ENCODE measurements around the gene CASD1. TPM values are rescaled to one million over a fixed set of nuclear protein-coding genes. Genes with fewer than 3 reads are reported as not detected.

The CASD1 gene
- polyA plus RNA-seq, 2 of the 4 experiments (the other 2 are of a cell fraction) = 16.3 to 35.4 TPM

- H3K4me3 ChIP-seq = no peak overlapping the region
- DNase-seq (ENCODE audit: low read depth in 1 of 2, low spot score in 1 of 2) = peak in 1 of 2 experiments; percentile 25
- no peak overlapping the region for H3K27ac ChIP-seq
- TF ChIP-seq, protein P1, sequence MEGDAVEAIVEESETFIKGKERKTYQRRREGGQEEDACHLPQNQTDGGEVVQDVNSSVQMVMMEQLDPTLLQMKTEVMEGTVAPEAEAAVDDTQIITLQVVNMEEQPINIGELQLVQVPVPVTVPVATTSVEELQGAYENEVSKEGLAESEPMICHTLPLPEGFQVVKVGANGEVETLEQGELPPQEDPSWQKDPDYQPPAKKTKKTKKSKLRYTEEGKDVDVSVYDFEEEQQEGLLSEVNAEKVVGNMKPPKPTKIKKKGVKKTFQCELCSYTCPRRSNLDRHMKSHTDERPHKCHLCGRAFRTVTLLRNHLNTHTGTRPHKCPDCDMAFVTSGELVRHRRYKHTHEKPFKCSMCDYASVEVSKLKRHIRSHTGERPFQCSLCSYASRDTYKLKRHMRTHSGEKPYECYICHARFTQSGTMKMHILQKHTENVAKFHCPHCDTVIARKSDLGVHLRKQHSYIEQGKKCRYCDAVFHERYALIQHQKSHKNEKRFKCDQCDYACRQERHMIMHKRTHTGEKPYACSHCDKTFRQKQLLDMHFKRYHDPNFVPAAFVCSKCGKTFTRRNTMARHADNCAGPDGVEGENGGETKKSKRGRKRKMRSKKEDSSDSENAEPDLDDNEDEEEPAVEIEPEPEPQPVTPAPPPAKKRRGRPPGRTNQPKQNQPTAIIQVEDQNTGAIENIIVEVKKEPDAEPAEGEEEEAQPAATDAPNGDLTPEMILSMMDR (IDR thresholded peaks at IDR 0.05) = no peak
- TF ChIP-seq GATA3 (IDR thresholded peaks at IDR 0.05; ENCODE audit: borderline replicate concordance) (no peak), JUN (IDR thresholded peaks at IDR 0.05) (no peak), E2F6 (IDR thresholded peaks at IDR 0.05; ENCODE audit: borderline replicate concordance, low read depth) (no peak), CEBPB (IDR thresholded peaks at IDR 0.05) (no peak), CBX8 (IDR thresholded peaks at IDR 0.05) (no peak), MAZ (IDR thresholded peaks at IDR 0.05; ENCODE audit: borderline replicate concordance, low read depth, low read length) (no peak), HOXB13 (CRISPR knock-in tag; IDR thresholded peaks at IDR 0.05; ENCODE audit: low read depth) (no peak), ELK1 (IDR thresholded peaks at IDR 0.05; ENCODE audit: low read depth, low read length) (no peak), CBX2 (IDR thresholded peaks at IDR 0.05; ENCODE audit: borderline replicate concordance, low read depth) (no peak), ZNF302 (CRISPR knock-in tag; IDR thresholded peaks at IDR 0.05) (no peak), POLR2A (IDR thresholded peaks at IDR 0.05; ENCODE audit: low read length) (no peak), ZFP36 (IDR thresholded peaks at IDR 0.05; ENCODE audit: borderline replicate concordance, partially characterized antibody) (no peak), RCOR1 (IDR thresholded peaks at IDR 0.05; ENCODE audit: low read depth, low read length) (no peak), HEYL (CRISPR knock-in tag; IDR thresholded peaks at IDR 0.05) (no peak)
- TF ChIP-seq, protein P2, sequence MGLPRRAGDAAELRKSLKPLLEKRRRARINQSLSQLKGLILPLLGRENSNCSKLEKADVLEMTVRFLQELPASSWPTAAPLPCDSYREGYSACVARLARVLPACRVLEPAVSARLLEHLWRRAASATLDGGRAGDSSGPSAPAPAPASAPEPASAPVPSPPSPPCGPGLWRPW (IDR thresholded peaks at IDR 0.05) = no peak
- TF ChIP-seq, protein P3, sequence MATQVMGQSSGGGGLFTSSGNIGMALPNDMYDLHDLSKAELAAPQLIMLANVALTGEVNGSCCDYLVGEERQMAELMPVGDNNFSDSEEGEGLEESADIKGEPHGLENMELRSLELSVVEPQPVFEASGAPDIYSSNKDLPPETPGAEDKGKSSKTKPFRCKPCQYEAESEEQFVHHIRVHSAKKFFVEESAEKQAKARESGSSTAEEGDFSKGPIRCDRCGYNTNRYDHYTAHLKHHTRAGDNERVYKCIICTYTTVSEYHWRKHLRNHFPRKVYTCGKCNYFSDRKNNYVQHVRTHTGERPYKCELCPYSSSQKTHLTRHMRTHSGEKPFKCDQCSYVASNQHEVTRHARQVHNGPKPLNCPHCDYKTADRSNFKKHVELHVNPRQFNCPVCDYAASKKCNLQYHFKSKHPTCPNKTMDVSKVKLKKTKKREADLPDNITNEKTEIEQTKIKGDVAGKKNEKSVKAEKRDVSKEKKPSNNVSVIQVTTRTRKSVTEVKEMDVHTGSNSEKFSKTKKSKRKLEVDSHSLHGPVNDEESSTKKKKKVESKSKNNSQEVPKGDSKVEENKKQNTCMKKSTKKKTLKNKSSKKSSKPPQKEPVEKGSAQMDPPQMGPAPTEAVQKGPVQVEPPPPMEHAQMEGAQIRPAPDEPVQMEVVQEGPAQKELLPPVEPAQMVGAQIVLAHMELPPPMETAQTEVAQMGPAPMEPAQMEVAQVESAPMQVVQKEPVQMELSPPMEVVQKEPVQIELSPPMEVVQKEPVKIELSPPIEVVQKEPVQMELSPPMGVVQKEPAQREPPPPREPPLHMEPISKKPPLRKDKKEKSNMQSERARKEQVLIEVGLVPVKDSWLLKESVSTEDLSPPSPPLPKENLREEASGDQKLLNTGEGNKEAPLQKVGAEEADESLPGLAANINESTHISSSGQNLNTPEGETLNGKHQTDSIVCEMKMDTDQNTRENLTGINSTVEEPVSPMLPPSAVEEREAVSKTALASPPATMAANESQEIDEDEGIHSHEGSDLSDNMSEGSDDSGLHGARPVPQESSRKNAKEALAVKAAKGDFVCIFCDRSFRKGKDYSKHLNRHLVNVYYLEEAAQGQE (IDR thresholded peaks at IDR 0.05) = no peak
- H3K4me2 ChIP-seq = peak overlapping the region; percentile 20; the same call in 2 of the 3 replicates
- FAIRE-seq = no peak
- peaks cover 9% of the 10 kb centered on the region for H3K4me1 ChIP-seq
- no peak for ATAC-seq
- no peaks in the 10 kb centered on the region for H3K9me3 ChIP-seq
- ChIA-PET POLR2A (no interaction called here), CTCF (no interaction called here)
- 38% methylated on average over 1 of the region's 1 CpG for WGBS (ENCODE audit: missing lambda C conversion rate)
Measured at GRCh38 chr7:94559972-94560371, 50.4 kb downstream of the CASD1 start.

DNA sequence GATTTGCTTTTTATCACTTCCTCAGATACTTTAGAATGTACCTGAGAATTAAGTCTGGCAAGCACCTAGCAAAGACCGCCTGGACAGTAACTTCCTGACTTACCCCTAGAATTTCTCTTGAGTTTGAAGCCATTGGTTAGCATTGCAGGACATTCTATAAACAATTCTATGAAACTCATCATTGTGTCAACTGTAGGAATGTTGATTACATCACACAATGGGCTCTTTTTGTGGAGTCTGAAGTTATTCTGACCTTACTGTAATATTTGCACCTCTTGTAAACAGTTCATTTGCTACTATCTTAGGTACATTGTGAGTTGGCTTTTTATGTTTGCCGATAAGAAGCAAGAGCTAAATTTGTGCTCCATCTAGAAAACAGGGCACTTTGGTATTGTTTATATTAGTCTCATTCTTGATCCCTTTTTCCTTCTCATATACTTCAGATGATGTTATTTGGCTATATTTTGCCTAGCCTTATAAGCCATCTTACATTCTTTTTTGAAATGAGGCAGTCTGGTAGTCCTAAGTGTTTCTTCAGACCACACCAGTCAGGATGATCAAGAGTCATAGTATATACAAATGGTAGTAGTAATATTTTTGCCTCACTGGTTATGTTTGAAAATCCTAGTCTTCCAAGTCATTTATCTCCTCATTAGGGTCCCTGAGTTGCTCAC is 52.4 kb downstream of the CASD1 start:
- DNase-seq (ENCODE audit: low read depth in 1 of 2, low spot score in 1 of 2) = no peak
- ATAC-seq = no peak
- H3K27ac ChIP-seq = no peak overlapping the region
- peaks cover 9% of the 10 kb centered on the region for H3K4me1 ChIP-seq
- no peak overlapping the region for H3K4me3 ChIP-seq
- no peak for FAIRE-seq
- H3K9me3 ChIP-seq = no peaks in the 10 kb centered on the region
- H3K4me2 ChIP-seq = no peak overlapping the region
- POLR2A ChIA-PET = no interaction called here
- 97% methylated on average over 2 of the region's 2 CpGs for WGBS (ENCODE audit: missing lambda C conversion rate)
- CTCF ChIA-PET = no interaction called here
- no peak for TF ChIP-seq FOSL2 (IDR thresholded peaks at IDR 0.05)
- no peak for TF ChIP-seq FOSL2 (CRISPR knock-in tag; IDR thresholded peaks at IDR 0.05)
- no peak for TF ChIP-seq EHF (CRISPR knock-in tag; IDR thresholded peaks at IDR 0.05)
- TF ChIP-seq JUNB (IDR thresholded peaks at IDR 0.05) = no peak
- no peak for TF ChIP-seq HOXB13 (CRISPR knock-in tag; IDR thresholded peaks at IDR 0.05; ENCODE audit: low read depth)
- TF ChIP-seq RARB (CRISPR knock-in tag; IDR thresholded peaks at IDR 0.05) = no peak
- TF ChIP-seq NFE2L2 (conservative IDR thresholded peaks at IDR 0.05; ENCODE audit: low read length) = no peak
- TF ChIP-seq FOSB (CRISPR knock-in tag; IDR thresholded peaks at IDR 0.05) = no peak
- no peak for TF ChIP-seq NPAS2 (CRISPR knock-in tag; IDR thresholded peaks at IDR 0.05; ENCODE audit: borderline replicate concordance)
- no peak for TF ChIP-seq MYC (IDR thresholded peaks at IDR 0.05; ENCODE audit: borderline replicate concordance, low read length)
- no peak for TF ChIP-seq HOXB5 (CRISPR knock-in tag; IDR thresholded peaks at IDR 0.05)
- TF ChIP-seq, protein P4, sequence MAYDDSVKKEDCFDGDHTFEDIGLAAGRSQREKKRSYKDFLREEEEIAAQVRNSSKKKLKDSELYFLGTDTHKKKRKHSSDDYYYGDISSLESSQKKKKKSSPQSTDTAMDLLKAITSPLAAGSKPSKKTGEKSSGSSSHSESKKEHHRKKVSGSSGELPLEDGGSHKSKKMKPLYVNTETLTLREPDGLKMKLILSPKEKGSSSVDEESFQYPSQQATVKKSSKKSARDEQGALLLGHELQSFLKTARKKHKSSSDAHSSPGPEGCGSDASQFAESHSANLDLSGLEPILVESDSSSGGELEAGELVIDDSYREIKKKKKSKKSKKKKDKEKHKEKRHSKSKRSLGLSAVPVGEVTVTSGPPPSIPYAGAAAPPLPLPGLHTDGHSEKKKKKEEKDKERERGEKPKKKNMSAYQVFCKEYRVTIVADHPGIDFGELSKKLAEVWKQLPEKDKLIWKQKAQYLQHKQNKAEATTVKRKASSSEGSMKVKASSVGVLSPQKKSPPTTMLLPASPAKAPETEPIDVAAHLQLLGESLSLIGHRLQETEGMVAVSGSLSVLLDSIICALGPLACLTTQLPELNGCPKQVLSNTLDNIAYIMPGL (CRISPR knock-in tag; IDR thresholded peaks at IDR 0.05; ENCODE audit: borderline replicate concordance) = no peak
- no peak for TF ChIP-seq SMC3 (IDR thresholded peaks at IDR 0.05)
- no peak for TF ChIP-seq KDM1A (IDR thresholded peaks at IDR 0.05; ENCODE audit: low read depth)
- no peak for TF ChIP-seq GATA3 (IDR thresholded peaks at IDR 0.05; ENCODE audit: borderline replicate concordance)
- TF ChIP-seq CEBPB (IDR thresholded peaks at IDR 0.05) = no peak
- no peak for TF ChIP-seq ZNF302 (CRISPR knock-in tag; IDR thresholded peaks at IDR 0.05)
